ENCODE measurements around the gene ERBB4.
"Not testable (repeated sequence)": the region's sequence is repeated elsewhere in the genome, so short reads cannot be mapped to it uniquely, and the experiment has no call there.

The ERBB4 gene

GRCh38 chr2:212042562-212042961 is 496.0 kb downstream of the ERBB4 start:
- no peak for DNase-seq

- peak in 1 of 2 experiments; percentile 3 for DNase-seq
These were observed 501.5 kb downstream of the ERBB4 start for GRCh38 chr2:212037062-212037461.

GRCh38 chr2:212034841-212035585 is 503.6 kb downstream of the ERBB4 start:
- DNase-seq = no peak

GRCh38 chr2:212033888-212034287 is 504.7 kb downstream of the ERBB4 start:
- DNase-seq = no peak

GRCh38 chr2:212032536-212033219 is 505.9 kb downstream of the ERBB4 start:
- no peak for DNase-seq

GRCh38 chr2:212032032-212032431 is 506.6 kb downstream of the ERBB4 start:
- DNase-seq = peak in 1 of 2 experiments; percentile 10

- no peak for DNase-seq
These were observed 507.9 kb downstream of the ERBB4 start for GRCh38 chr2:212030709-212031108.

- DNase-seq = no peak
These were observed 509.7 kb downstream of the ERBB4 start for GRCh38 chr2:212028798-212029394.

GRCh38 chr2:212027681-212028628 is 510.6 kb downstream of the ERBB4 start:
- DNase-seq = no peak

GRCh38 chr2:212024040-212024439 is 514.6 kb downstream of the ERBB4 start:
- no peak for DNase-seq

GRCh38 chr2:212022966-212023365 is 515.6 kb downstream of the ERBB4 start:
- DNase-seq = no peak

GRCh38 chr2:212021947-212022346 is 516.7 kb downstream of the ERBB4 start:
- no peak for DNase-seq

- no peak for DNase-seq
These were observed 523.0 kb downstream of the ERBB4 start for GRCh38 chr2:212015588-212015987.

GRCh38 chr2:212013626-212014025 is 525.0 kb downstream of the ERBB4 start:
- no peak for DNase-seq

GRCh38 chr2:212010305-212010704 is 528.3 kb downstream of the ERBB4 start:
- not testable (repeated sequence) for DNase-seq

GRCh38 chr2:212007972-212008371 is 530.6 kb downstream of the ERBB4 start:
- DNase-seq = no peak

GRCh38 chr2:212005085-212005671 is 533.4 kb downstream of the ERBB4 start:
- DNase-seq = peak; percentile 13 to 51

- DNase-seq = no peak
These were observed 537.3 kb downstream of the ERBB4 start for GRCh38 chr2:212001325-212001724.

GRCh38 chr2:211996857-211997256 is 541.7 kb downstream of the ERBB4 start:
- DNase-seq = no peak

- DNase-seq = no peak
These were observed 543.8 kb downstream of the ERBB4 start for GRCh38 chr2:211994806-211995205.

GRCh38 chr2:211990335-211990734 is 548.3 kb downstream of the ERBB4 start:
- no peak for DNase-seq

- DNase-seq = no peak
These were observed 552.3 kb downstream of the ERBB4 start for GRCh38 chr2:211986313-211986712.
